Glutamatergic neuron (in vitro differentiated cells): ENCODE results near the gene HOXA10. TPM values are rescaled to one million over a fixed set of nuclear protein-coding genes. Genes with fewer than 3 reads are reported as not detected.

Experiments
- DNase-seq: peaks from one replicate; pipeline ENCODE4 v3.0.0; 2022
- H3K27ac Mint-ChIP-seq: one replicate; pipeline ENCODE4 v1.8.0; 2020; ENCODE audit warnings: mild to moderate bottlenecking, mixed read lengths, inconsistent platforms; ENCODE audit not compliant: unreplicated experiment
- H3K27me3 Mint-ChIP-seq: one replicate; pipeline ENCODE4 v1.8.0; 2020; ENCODE audit warnings: mild to moderate bottlenecking, moderate library complexity, mixed read lengths, inconsistent platforms; ENCODE audit not compliant: unreplicated experiment
- H3K36me3 Mint-ChIP-seq: one replicate; pipeline ENCODE4 v1.8.0; 2020; ENCODE audit warnings: mild to moderate bottlenecking, mixed read lengths, inconsistent platforms; ENCODE audit not compliant: unreplicated experiment
- H3K4me1 Mint-ChIP-seq: one replicate; pipeline ENCODE4 v1.8.0; 2020; ENCODE audit warnings: mild to moderate bottlenecking, low read depth, mixed read lengths, inconsistent platforms; ENCODE audit not compliant: unreplicated experiment
- H3K4me3 Mint-ChIP-seq: one replicate; pipeline ENCODE4 v1.8.0; 2020; ENCODE audit warnings: mild to moderate bottlenecking, mixed read lengths, inconsistent platforms; ENCODE audit not compliant: unreplicated experiment
- H3K9me3 Mint-ChIP-seq: one replicate; pipeline ENCODE4 v1.8.0; 2020; ENCODE audit warnings: mild to moderate bottlenecking, moderate library complexity, mixed read lengths, inconsistent platforms; ENCODE audit not compliant: unreplicated experiment
- total RNA-seq: library from RNA; stranded (reverse); fragmentation: NEBNext Ultra II Directional; extraction: Animal tissue kit (Norgen Biotek cat#: 25700); gene quantifications from one replicate; pipeline ENCODE4 v1.2.1, GENCODE V29; 2021; ENCODE audit not compliant: unreplicated experiment
- TF ChIP-seq, protein P1 (sequence below): fragments of 200-600 bp; sonication (generic); IDR thresholded peaks from one replicate; pipeline ENCODE4 v1.5.0; 2021; ENCODE audit not compliant: partially characterized antibody, unreplicated experiment

Gene HOXA10
- total RNA-seq, 1 donor from 2014 or later, result not detected

DNA sequence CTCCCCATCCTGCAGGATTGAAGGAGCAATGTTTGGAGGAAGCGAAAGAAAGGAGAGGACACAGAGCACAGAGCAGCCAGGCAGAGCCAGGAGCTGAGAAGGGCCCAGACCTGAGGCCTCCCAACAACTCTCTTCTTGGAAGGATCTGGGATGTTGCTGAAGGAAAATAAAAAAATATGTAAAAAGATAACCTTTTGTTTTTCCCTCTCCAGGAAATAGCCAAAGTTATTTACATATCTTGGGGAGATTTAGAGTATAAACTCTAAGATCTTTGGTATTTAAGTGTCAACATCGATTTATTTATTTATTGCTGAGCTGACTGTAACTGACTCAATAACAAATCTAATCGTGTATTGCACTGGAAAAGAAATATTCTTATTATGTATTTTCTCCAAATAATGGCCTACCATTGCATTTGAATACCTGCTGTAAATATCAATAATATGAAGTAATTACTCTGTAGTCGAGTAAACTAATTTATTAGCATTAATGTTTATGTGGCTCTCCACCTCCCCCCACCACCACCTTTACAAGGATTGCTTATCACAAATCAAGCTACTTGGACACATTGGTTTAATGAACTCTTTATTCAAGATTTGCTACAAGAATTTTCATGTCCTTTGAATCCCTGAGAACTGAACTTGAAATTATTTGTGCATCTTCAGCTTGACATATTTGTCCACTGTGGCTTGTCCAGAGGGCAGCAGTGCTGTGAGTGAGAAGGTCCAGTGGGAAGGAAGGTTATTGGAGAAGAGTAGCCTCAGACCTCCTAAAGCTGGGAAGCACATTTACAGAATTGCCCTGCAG lies 12.8 kb upstream of the HOXA10 start:
- Mint-ChIP-seq H3K4me1 (peaks cover 3% of the 10 kb centered on the region), H3K27me3 (peaks cover 65% of the 10 kb centered on the region), H3K36me3 (peaks cover 3% of the 10 kb centered on the region), H3K4me3 (no peak overlapping the region), H3K27ac (no peak overlapping the region), H3K9me3 (peaks cover 20% of the 10 kb centered on the region)
- no peak for DNase-seq
- TF ChIP-seq, protein P1, sequence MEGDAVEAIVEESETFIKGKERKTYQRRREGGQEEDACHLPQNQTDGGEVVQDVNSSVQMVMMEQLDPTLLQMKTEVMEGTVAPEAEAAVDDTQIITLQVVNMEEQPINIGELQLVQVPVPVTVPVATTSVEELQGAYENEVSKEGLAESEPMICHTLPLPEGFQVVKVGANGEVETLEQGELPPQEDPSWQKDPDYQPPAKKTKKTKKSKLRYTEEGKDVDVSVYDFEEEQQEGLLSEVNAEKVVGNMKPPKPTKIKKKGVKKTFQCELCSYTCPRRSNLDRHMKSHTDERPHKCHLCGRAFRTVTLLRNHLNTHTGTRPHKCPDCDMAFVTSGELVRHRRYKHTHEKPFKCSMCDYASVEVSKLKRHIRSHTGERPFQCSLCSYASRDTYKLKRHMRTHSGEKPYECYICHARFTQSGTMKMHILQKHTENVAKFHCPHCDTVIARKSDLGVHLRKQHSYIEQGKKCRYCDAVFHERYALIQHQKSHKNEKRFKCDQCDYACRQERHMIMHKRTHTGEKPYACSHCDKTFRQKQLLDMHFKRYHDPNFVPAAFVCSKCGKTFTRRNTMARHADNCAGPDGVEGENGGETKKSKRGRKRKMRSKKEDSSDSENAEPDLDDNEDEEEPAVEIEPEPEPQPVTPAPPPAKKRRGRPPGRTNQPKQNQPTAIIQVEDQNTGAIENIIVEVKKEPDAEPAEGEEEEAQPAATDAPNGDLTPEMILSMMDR, result no peak

DNA sequence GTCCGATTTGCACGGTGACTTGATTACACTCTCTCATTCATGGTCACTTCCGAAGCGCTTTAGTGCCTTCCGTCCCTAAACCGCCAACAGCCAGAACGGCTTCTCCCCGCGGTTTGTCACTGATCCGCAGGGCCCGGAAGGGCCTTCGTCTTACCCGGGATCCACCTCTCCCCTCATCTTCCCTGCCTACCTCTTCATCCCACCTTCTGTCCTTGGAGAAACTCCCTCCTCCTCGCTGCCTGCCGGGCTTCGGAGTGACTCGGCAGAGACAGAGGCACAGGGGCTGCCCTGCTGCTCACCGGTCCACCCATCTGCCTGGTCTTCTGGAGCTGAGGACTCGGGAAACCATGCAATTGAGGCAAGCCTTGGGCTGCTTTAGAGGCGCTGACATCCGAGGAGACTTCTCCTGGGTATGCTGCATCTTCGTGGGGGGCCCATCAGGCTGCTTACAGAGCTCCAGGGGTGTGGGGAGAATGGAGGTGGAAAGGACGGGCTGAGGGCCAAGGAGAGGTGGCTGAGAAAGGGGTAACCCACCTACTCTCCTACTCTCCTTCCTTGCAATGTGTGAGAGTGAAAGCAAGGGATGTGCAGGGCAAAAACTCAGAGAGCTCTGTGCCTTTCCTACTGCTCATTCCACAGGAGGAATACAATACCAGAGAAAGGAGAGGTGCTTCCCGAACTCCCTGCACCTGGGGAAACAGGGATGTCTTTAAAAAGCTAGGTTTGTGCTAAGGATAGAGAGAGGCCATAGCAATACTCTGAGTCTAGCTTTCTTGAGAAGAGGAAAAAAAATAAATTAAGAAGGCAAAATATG lies 11.9 kb upstream of the HOXA10 start:
- peaks cover 62% of the 10 kb centered on the region for H3K27me3 Mint-ChIP-seq
- peak; percentile 19 for DNase-seq

DNA sequence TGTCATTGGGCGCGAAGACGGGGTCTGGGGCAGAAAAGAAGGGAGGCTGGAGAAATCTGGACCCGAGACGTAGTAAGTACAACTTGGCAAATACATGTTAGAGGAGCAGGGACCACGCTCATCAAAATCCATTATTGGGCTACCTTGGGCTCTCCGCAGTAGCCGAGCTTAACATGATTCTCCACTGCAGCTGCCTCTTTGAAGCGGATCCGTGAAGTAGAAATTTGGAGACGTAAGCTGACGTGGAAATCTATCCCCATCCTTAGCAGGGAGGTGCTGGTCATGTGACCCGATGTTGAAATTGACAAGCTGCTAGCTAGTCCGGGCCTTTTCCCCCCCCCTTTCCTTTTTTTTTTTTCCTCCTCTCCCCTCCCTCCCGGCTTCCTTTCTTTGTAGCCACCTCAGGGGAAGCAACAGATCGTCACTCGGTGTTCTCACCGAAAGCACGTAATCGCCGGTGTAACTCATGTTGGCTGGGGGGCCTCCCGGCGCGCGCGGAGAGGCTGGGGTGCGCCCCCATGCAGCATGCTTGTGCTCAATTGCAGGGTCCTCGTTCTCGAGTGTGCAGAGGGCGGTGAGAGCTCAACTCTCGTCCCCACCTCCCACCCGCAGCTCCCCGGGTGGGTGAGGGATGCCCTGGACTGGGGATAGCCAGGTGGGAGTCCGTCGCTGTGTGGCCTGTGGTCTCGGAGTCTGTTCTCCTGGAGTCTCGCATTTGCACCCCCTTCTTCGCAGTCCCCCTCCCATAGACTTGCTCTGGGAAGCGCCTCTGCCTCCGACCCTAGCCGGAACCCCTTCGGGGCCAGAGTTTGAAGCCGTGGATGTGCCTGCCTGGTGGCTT lies 11.1 kb upstream of the HOXA10 start, which contains the start of gene HOXA11:
Gene HOXA11, minus strand, starts transcription at position 220 of the 841 bp plus-strand sequence. Its CDS starts 88 bp downstream, at position 132.
- Mint-ChIP-seq H3K9me3 (peaks cover 20% of the 10 kb centered on the region), H3K4me3 (peak within 1 kb of the TSS; percentile 55), H3K4me1 (peaks cover 3% of the 10 kb centered on the region), H3K36me3 (peaks cover 3% of the 10 kb centered on the region), H3K27me3 (peaks cover 59% of the 10 kb centered on the region), H3K27ac (no peak within 1 kb of the TSS)
- TF ChIP-seq, protein P1, result no peak
- DNase-seq, result peak; percentile 12

More for the DNA sequence above, 11.9 kb upstream of the HOXA10 start:
- Mint-ChIP-seq H3K9me3 (peaks cover 20% of the 10 kb centered on the region), H3K36me3 (peaks cover 3% of the 10 kb centered on the region), H3K27ac (no peak overlapping the region), H3K4me1 (peaks cover 3% of the 10 kb centered on the region), H3K4me3 (no peak overlapping the region)
- TF ChIP-seq, protein P1, result no peak

DNA sequence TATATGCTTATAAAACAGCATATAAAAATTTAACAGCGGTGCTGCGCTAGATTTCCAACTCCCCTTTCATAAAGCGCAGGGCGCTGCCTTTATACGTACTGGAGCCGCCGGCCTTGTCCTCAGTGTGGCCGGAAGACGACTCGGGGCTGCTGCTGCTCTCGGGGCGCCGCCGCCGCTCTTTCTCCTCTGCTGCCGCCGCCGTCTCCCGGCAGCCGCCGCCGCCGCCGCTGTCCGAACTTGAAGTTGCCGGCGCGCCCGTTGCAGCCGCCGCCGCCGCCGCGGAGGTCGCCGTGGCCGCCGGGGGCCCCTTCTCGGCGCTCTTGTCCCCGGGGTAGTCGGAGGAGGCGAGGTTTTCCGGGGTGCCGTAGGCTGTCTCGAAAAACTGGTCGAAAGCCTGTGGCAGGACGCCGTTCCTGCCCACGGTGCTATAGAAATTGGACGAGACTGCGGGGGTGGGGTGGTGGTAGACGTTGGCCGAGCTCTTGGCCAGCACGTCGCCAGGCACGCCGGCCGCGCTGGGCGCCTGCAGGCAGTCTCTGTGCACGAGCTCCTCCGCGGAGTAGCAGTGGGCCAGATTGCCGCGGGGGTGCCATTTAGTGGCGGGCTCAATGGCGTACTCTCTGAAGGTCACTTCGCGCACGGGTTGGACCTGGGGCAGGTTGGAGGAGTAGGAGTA lies 10.4 kb upstream of the HOXA10 start:
- no peaks in the 10 kb centered on the region for H3K36me3 Mint-ChIP-seq
- peaks cover 3% of the 10 kb centered on the region for H3K4me1 Mint-ChIP-seq
- no peak overlapping the region for H3K27ac Mint-ChIP-seq
- peaks cover 56% of the 10 kb centered on the region for H3K27me3 Mint-ChIP-seq
- peak; percentile 38 for DNase-seq
- H3K9me3 Mint-ChIP-seq, result peaks cover 22% of the 10 kb centered on the region
- peak overlapping the region; percentile 55 for H3K4me3 Mint-ChIP-seq
- TF ChIP-seq, protein P1, result no peak
